ENCODE measurements around the gene KLRG1. TPM values are rescaled to one million over a fixed set of nuclear protein-coding genes. Genes with fewer than 3 reads are reported as not detected.

KLRG1 gene
- total RNA-seq, 1 experiment from 2014 or later = 1.7 TPM

GRCh38 chr12:8987163-8987562 lies 2.2 kb upstream of the KLRG1 start:
- H3K4me3 Mint-ChIP-seq (ENCODE audit: unreplicated experiment) = no peak overlapping the region
- no peaks in the 10 kb centered on the region for H3K27me3 Mint-ChIP-seq (ENCODE audit: insufficient read depth, unreplicated experiment)
- no peak overlapping the region for H3K27ac Mint-ChIP-seq (ENCODE audit: low read depth, unreplicated experiment)
- H3K36me3 Mint-ChIP-seq (ENCODE audit: insufficient read depth, unreplicated experiment) = no peaks in the 10 kb centered on the region
- no peaks in the 10 kb centered on the region for H3K4me1 Mint-ChIP-seq (ENCODE audit: insufficient read depth, unreplicated experiment)
- no peak for DNase-seq (ENCODE audit: unreplicated experiment)
- intact Hi-C loops (cut with micrococcal nuclease) = no loop called here
- no peak for TF ChIP-seq CTCF (IDR thresholded peaks at IDR 0.05; ENCODE audit: unreplicated experiment)
- ChIA-PET POLR2A (no interaction called here), CTCF (no interaction called here)
- no TSS peak for BruUV-seq (replicated peaks)
- no peaks in the 10 kb centered on the region for H3K9me3 Mint-ChIP-seq (ENCODE audit: unreplicated experiment)

- Mint-ChIP-seq H3K36me3 (ENCODE audit: insufficient read depth, unreplicated experiment) (no peaks in the 10 kb centered on the region), H3K9me3 (ENCODE audit: unreplicated experiment) (no peaks in the 10 kb centered on the region), H3K4me1 (ENCODE audit: insufficient read depth, unreplicated experiment) (no peaks in the 10 kb centered on the region), H3K27me3 (ENCODE audit: insufficient read depth, unreplicated experiment) (no peaks in the 10 kb centered on the region), H3K27ac (ENCODE audit: low read depth, unreplicated experiment) (no peak overlapping the region), H3K4me3 (ENCODE audit: unreplicated experiment) (no peak overlapping the region)
- BruUV-seq (replicated peaks) = no TSS peak
- TF ChIP-seq CTCF (IDR thresholded peaks at IDR 0.05; ENCODE audit: unreplicated experiment) = no peak
- ChIA-PET POLR2A (no interaction called here), CTCF (no interaction called here)
- intact Hi-C loops (cut with micrococcal nuclease) = no loop called here
- no peak for DNase-seq (ENCODE audit: unreplicated experiment)
Measured at GRCh38 chr12:8987685-8988084, 1.7 kb upstream of the KLRG1 start.

GRCh38 chr12:8991371-8992345 lies 2.3 kb downstream of the KLRG1 start:
- intact Hi-C loops (cut with micrococcal nuclease) = no loop called here
- no peaks in the 10 kb centered on the region for H3K4me1 Mint-ChIP-seq (ENCODE audit: insufficient read depth, unreplicated experiment)
- H3K4me3 Mint-ChIP-seq (ENCODE audit: unreplicated experiment) = no peak overlapping the region
- no peaks in the 10 kb centered on the region for H3K36me3 Mint-ChIP-seq (ENCODE audit: insufficient read depth, unreplicated experiment)
- POLR2A ChIA-PET = no interaction called here
- no TSS peak for BruUV-seq (replicated peaks)
- no peak overlapping the region for H3K27ac Mint-ChIP-seq (ENCODE audit: low read depth, unreplicated experiment)
- H3K27me3 Mint-ChIP-seq (ENCODE audit: insufficient read depth, unreplicated experiment) = no peaks in the 10 kb centered on the region
- CTCF ChIA-PET = interaction anchor here (0.5 to 0.7 kb wide), 2 partner anchors 12 to 41 kb away, joined by 3 to 4 read pairs; no protein-coding TSS in a partner anchor
- no peak for DNase-seq (ENCODE audit: unreplicated experiment)
- no peak for TF ChIP-seq CTCF (IDR thresholded peaks at IDR 0.05; ENCODE audit: unreplicated experiment)
- H3K9me3 Mint-ChIP-seq (ENCODE audit: unreplicated experiment) = no peaks in the 10 kb centered on the region

GRCh38 chr12:8993827-8994226 lies 4.5 kb downstream of the KLRG1 start:
- no peak overlapping the region for H3K4me3 Mint-ChIP-seq (ENCODE audit: unreplicated experiment)
- H3K27me3 Mint-ChIP-seq (ENCODE audit: insufficient read depth, unreplicated experiment) = no peaks in the 10 kb centered on the region
- CTCF ChIA-PET = interaction anchor here (0.7 to 1.0 kb wide), 3 partner anchors 10 to 262 kb away, joined by 3 to 4 read pairs (median 3); no protein-coding TSS in a partner anchor
- no TSS peak for BruUV-seq (replicated peaks)
- H3K9me3 Mint-ChIP-seq (ENCODE audit: unreplicated experiment) = no peaks in the 10 kb centered on the region
- no peak for DNase-seq (ENCODE audit: unreplicated experiment)
- POLR2A ChIA-PET = no interaction called here
- TF ChIP-seq CTCF (IDR thresholded peaks at IDR 0.05; ENCODE audit: unreplicated experiment) = no peak
- H3K36me3 Mint-ChIP-seq (ENCODE audit: insufficient read depth, unreplicated experiment) = no peaks in the 10 kb centered on the region
- intact Hi-C loops (cut with micrococcal nuclease) = no loop called here
- H3K27ac Mint-ChIP-seq (ENCODE audit: low read depth, unreplicated experiment) = no peak overlapping the region
- no peaks in the 10 kb centered on the region for H3K4me1 Mint-ChIP-seq (ENCODE audit: insufficient read depth, unreplicated experiment)

Measured in MCF 10A (cell line).